Measurements from ENCODE around the gene ERAP2.

DNA sequence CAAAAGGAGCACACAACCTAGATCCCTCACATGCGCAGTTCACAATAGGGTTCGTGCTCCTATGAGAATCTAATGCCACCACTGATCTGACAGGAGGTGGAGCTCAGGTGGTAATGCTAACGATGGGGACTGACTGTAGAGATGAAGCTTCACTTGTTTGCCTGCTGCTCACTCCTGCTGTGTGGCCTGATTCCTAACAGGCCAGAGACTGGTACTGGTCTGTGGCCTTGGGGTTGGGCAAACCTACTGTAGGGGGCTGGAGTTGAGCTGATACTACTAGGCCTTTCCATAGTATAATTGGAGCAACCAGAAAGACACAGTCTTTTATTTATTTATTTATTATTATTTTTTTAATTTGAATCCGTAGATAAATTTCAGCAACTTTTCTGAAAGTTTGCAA lies 64.8 kb downstream of the ERAP2 start:
- TF ChIP-seq POLR2A (IDR thresholded peaks at IDR 0.05; ENCODE audit: low read length) (no peak), GATA1 (IDR thresholded peaks at IDR 0.05; ENCODE audit: low read depth, low read length) (no peak)
